ENCODE results near the gene LNP1. TPM values are rescaled to one million over a fixed set of nuclear protein-coding genes. Genes with fewer than 3 reads are reported as not detected.

The LNP1 gene
- total RNA-seq, 1 donor from 2014 or later, result 2.4 TPM

DNA sequence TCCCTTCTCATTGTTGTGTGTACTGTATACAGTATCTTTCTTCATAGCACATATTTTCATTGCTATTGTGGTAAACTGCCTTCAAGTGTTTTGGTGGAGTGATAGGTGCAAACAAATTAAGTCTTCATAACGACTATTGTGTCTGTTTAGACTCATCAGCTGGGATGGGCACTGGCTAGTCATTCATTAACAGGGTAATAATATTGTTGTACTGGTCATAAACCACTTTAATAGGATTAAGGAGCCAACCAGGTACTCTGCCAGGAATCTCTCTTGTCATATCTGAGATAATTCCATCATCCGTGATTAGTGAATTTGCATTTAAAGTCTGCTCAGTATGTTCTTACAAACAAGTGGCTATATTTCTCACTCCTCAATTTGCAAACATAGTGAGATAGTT is 80.8 kb downstream of the LNP1 start:
- Mint-ChIP-seq H3K27ac (no peak overlapping the region), H3K9me3 (no peaks in the 10 kb centered on the region), H3K36me3 (ENCODE audit: low read depth) (no peaks in the 10 kb centered on the region), H3K27me3 (peaks cover 6% of the 10 kb centered on the region), H3K4me1 (no peaks in the 10 kb centered on the region), H3K4me3 (no peak overlapping the region)
- DNase-seq (no peak), ATAC-seq (ENCODE audit: low read depth) (no peak)
- TF ChIP-seq, protein P1, sequence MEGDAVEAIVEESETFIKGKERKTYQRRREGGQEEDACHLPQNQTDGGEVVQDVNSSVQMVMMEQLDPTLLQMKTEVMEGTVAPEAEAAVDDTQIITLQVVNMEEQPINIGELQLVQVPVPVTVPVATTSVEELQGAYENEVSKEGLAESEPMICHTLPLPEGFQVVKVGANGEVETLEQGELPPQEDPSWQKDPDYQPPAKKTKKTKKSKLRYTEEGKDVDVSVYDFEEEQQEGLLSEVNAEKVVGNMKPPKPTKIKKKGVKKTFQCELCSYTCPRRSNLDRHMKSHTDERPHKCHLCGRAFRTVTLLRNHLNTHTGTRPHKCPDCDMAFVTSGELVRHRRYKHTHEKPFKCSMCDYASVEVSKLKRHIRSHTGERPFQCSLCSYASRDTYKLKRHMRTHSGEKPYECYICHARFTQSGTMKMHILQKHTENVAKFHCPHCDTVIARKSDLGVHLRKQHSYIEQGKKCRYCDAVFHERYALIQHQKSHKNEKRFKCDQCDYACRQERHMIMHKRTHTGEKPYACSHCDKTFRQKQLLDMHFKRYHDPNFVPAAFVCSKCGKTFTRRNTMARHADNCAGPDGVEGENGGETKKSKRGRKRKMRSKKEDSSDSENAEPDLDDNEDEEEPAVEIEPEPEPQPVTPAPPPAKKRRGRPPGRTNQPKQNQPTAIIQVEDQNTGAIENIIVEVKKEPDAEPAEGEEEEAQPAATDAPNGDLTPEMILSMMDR (IDR thresholded peaks at IDR 0.05), result no peak
- POLR2A ChIA-PET, result no interaction called here
- intact Hi-C loops (cut with micrococcal nuclease), result no loop called here
- CTCF ChIA-PET, result no interaction called here

DNA sequence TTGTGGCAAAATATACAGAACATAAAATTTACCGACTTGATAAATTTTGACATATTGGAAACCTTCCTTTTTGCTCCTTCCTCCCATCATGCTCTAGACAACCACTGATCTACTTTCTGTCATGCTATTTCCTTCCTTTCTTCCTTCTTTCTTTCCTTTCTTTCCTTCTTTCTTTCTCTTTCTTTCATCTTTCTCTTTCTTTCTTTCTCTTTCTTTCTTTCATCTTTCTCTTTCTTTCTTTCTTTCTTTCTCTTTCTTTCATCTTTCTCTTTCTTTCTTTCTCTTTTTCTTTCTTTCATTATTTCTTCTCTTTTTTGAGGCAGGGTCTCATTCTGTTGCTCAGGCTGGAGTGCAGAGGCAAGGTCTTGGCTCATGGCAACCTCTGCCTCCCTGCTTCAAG is 82.2 kb downstream of the LNP1 start:
- Mint-ChIP-seq H3K27ac (no peak overlapping the region), H3K4me1 (no peaks in the 10 kb centered on the region), H3K27me3 (peaks cover 6% of the 10 kb centered on the region), H3K36me3 (ENCODE audit: low read depth) (no peaks in the 10 kb centered on the region), H3K9me3 (no peaks in the 10 kb centered on the region), H3K4me3 (no peak overlapping the region)
- intact Hi-C loops (cut with micrococcal nuclease), result no loop called here
- DNase-seq (no peak), ATAC-seq (ENCODE audit: low read depth) (no peak)
- ChIA-PET CTCF (no interaction called here), POLR2A (no interaction called here)
- TF ChIP-seq, protein P1 (IDR thresholded peaks at IDR 0.05), result no peak

DNA sequence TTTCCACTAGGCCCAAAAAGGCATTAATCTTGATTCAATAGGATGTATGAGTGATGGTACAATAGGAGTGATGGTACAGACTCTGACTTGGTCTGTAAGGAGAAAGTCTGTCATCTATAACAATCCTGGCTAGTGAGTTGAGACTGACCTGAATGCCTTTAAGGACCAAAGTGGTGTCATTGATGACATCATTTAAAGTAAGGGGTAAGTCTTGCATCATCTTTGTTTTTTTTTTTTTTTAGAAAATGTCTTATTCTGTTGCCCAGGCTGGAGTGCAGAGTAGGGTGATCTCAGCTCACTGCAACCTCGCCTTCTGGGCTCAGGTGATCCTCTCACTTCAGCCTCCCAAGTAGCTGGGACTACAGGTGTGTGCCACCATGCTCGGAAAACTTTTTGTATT is 85.5 kb downstream of the LNP1 start:
- no peaks in the 10 kb centered on the region for H3K9me3 Mint-ChIP-seq
- no peak overlapping the region for H3K27ac Mint-ChIP-seq
- intact Hi-C loops (cut with micrococcal nuclease), result no loop called here
- ChIA-PET POLR2A (no interaction called here), CTCF (no interaction called here)
- TF ChIP-seq, protein P1 (IDR thresholded peaks at IDR 0.05), result no peak
- no peak for DNase-seq
- H3K4me1 Mint-ChIP-seq, result no peaks in the 10 kb centered on the region
- H3K36me3 Mint-ChIP-seq (ENCODE audit: low read depth), result no peaks in the 10 kb centered on the region
- peaks cover 6% of the 10 kb centered on the region for H3K27me3 Mint-ChIP-seq
- H3K4me3 Mint-ChIP-seq, result no peak overlapping the region
- ATAC-seq (ENCODE audit: low read depth), result no peak

DNA sequence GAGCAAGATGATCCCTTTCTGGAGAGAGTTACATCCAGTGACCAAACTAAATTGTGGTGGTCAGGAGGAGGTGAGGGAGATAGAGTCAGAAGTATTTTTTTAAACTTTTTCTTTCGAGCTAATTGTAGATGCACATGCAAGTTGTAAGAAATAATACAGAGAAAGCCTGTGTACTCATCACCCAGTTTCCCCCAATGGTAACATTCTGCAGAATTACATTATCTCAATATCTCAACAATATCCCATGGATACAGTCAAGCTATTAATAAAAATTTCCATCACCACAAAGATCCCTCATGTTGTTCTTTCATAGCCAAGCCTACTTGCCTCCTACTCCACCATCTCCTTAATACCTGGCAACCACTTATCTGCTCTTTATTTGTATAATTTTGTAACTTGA is 87.8 kb downstream of the LNP1 start:
- Mint-ChIP-seq H3K27me3 (peaks cover 6% of the 10 kb centered on the region), H3K4me3 (no peak overlapping the region), H3K4me1 (peaks cover 11% of the 10 kb centered on the region), H3K27ac (no peak overlapping the region), H3K36me3 (ENCODE audit: low read depth) (no peaks in the 10 kb centered on the region), H3K9me3 (no peaks in the 10 kb centered on the region)
- intact Hi-C loops (cut with micrococcal nuclease), result no loop called here
- ChIA-PET POLR2A (no interaction called here), CTCF (no interaction called here)
- DNase-seq, result no peak
- ATAC-seq (ENCODE audit: low read depth), result no peak
- TF ChIP-seq, protein P1 (IDR thresholded peaks at IDR 0.05), result no peak

DNA sequence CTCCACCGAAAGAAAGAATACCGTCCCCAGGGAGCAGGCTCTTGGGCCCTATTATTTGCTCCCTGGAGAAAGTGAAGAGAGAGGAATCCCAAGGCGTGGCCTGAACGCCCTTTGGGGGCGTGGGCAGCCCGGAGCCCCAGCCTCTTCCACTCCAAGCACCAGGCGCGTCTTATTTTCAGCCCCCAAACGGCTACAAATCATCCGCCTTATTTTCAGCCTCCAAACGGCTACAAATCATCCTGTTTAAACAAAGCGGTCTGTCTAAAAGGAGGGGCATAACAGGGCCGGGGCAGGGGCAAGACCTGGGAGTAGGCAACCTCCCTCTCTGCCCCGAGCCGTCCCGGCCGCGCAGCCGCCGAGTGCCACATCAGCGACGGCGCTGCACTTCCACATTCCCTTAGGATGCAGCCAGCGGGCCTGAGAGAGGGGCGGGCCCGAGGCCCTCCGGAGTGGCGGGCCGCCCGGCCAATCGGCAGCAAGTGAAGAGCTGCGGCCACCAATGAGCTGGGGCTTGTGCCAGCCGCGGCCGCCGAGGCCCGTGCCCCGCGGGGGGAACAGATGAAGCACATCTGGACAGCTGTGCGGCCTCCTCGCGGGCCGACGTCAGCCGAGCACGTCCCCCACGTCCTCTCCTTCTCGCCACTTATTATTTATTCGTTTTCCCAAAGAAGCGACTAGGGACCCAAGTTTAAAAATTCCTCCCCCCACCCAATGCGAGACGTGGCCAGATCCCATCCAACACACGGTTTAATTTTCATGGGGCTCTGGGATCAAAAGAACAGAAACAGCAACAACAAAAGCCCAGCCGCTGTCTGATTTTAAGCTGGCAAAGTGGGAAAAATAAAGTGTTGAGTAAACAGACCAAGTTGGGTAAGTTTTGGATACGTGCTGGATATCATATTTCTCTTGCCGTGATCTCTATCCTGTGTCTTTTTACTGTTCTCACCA is 91.0 kb downstream of the LNP1 start, which contains the start of gene TMEM45A:
TMEM45A (plus strand) TSS at position 561 of the 948 bp plus-strand sequence. CDS start 62,593 bp downstream, outside the sequence.
- POLR2A ChIA-PET, result no interaction called here
- ATAC-seq (ENCODE audit: low read depth) (peak; percentile 98), DNase-seq (peak; percentile 64)
- CTCF ChIA-PET, result no interaction called here
- TF ChIP-seq, protein P1 (IDR thresholded peaks at IDR 0.05), result no peak
- Mint-ChIP-seq H3K9me3 (no peaks in the 10 kb centered on the region), H3K27me3 (peaks cover 19% of the 10 kb centered on the region), H3K27ac (no peak within 1 kb of the TSS), H3K36me3 (ENCODE audit: low read depth) (no peaks in the 10 kb centered on the region), H3K4me3 (peak within 1 kb of the TSS; percentile 85), H3K4me1 (peaks cover 20% of the 10 kb centered on the region)
- intact Hi-C loops (cut with micrococcal nuclease), result loop anchor here (5.0 kb wide), 2 partner anchors 90 to 160 kb away; partner anchors contain the start of genes LNP1, NIT2 and TOMM70

Data from activated B cell treated with CpG ODN at 0.5 μM for 24 hours (primary cell).